Esophagus muscularis mucosa (tissue), 4 donors: ENCODE measurements around the gene MTA2.

Experiments used
- EP300 ChIP-seq: sonication (generic); formaldehyde crosslinking; IDR thresholded peaks from one replicate; pipeline ENCODE4 v1.6.1; 2017; ENCODE audit warnings: antibody characterized with exemption
- POLR2A ChIP-seq: fragments of 450-650 bp; IDR thresholded peaks from one replicate; pipeline ENCODE4 v1.6.1; 2017; ENCODE audit warnings: antibody characterized with exemption, moderate library complexity, mild to moderate bottlenecking, low read depth
- POLR2AphosphoS5 ChIP-seq, 2 donors: sonication (generic); formaldehyde crosslinking; IDR thresholded peaks; one replicate each; pipeline ENCODE4 v1.6.1; 2017; ENCODE audit warnings: antibody characterized with exemption in 2 of 2
- TF ChIP-seq, protein P1 (sequence below), 3 experiments: fragments of 200-600 bp in 2 of 3; fragments of 450-650 bp in 1 of 3; sonication (generic) in 2 of 3; IDR thresholded peaks; one replicate each; pipeline ENCODE4 v1.5.1; 2017 to 2019; ENCODE audit warnings: antibody characterized with exemption in 3 of 3, mild to moderate bottlenecking in 2 of 3, moderate library complexity in 1 of 3

DNA sequence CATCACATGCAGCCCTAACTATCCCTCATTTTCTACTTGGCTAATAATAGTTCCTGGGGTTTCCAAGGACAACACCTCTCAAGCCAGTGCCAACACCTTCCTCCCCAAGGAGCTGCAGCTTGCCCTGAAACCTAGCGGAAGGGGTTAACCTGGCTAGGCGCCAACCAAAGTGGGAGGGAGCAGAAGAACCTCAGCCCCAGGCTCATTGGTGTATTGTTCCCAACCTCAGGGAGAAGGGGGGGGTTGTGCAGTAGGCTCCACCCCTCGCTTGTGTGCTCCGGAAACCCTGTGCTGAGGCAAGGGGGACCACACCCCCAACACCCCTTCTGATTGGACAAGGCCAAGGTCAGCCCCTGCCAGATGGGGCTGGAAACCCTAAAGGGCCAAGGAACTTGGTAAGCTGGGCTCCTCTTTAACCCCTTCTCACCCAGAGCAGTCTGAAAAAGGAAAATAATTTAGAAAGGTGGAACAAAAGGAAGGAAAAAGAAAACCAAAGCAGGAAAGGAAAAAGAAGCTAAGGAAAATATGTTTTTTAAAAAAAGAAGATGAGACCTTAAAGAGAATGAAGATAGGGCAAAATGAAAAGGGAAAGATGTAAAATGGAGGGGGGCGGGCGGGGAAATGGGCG is 2.5 kb downstream of the MTA2 start:
- TF ChIP-seq, protein P1, sequence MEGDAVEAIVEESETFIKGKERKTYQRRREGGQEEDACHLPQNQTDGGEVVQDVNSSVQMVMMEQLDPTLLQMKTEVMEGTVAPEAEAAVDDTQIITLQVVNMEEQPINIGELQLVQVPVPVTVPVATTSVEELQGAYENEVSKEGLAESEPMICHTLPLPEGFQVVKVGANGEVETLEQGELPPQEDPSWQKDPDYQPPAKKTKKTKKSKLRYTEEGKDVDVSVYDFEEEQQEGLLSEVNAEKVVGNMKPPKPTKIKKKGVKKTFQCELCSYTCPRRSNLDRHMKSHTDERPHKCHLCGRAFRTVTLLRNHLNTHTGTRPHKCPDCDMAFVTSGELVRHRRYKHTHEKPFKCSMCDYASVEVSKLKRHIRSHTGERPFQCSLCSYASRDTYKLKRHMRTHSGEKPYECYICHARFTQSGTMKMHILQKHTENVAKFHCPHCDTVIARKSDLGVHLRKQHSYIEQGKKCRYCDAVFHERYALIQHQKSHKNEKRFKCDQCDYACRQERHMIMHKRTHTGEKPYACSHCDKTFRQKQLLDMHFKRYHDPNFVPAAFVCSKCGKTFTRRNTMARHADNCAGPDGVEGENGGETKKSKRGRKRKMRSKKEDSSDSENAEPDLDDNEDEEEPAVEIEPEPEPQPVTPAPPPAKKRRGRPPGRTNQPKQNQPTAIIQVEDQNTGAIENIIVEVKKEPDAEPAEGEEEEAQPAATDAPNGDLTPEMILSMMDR (IDR thresholded peaks at IDR 0.05) = peak in 1 of 3 experiments; percentile 20
- TF ChIP-seq EP300 (no peak), POLR2AphosphoS5 (IDR thresholded peaks at IDR 0.05) (peak; percentile 74 to 90), POLR2A (no peak)
